ENCODE data around the gene PLPPR1. TPM values are rescaled to one million over a fixed set of nuclear protein-coding genes. Genes with fewer than 3 reads are reported as not detected.
"Not testable (repeated sequence)": the region's sequence is repeated elsewhere in the genome, so short reads cannot be mapped to it uniquely, and the experiment has no call there.

Gene PLPPR1
- total and polyA plus RNA-seq, 10 donors = not detected

DNA sequence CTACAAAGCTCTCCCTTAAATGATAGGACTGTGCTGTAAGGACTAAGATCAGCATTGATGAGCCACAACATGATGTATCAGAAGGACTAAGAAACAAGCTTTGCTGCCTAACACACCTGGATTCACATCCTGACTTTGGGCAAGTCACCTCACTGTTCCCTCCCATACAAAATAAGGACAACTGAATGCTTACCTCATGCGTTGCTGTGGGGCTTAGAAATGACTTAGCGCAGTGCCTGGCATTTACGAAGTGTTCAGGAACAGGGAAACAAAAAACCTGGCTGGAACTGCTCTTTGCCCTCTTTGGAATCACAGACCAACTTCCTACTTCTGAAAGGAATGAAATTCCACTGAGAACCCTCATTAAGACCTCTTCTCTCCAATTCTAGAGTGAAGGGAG lies 242.6 kb downstream of the PLPPR1 start:
- no peaks in the 10 kb centered on the region for H3K4me1 ChIP-seq
- no peak overlapping the region for H3K27ac ChIP-seq
- H3K36me3 ChIP-seq = no peaks in the 10 kb centered on the region
- no peak overlapping the region for H3K4me3 ChIP-seq
- WGBS, 5 donors = 75 to 90% (median 85%) methylated on average over 3 of the region's 3 CpGs
- H3K9me3 ChIP-seq = no peaks in the 10 kb centered on the region
- TF ChIP-seq, protein P1, sequence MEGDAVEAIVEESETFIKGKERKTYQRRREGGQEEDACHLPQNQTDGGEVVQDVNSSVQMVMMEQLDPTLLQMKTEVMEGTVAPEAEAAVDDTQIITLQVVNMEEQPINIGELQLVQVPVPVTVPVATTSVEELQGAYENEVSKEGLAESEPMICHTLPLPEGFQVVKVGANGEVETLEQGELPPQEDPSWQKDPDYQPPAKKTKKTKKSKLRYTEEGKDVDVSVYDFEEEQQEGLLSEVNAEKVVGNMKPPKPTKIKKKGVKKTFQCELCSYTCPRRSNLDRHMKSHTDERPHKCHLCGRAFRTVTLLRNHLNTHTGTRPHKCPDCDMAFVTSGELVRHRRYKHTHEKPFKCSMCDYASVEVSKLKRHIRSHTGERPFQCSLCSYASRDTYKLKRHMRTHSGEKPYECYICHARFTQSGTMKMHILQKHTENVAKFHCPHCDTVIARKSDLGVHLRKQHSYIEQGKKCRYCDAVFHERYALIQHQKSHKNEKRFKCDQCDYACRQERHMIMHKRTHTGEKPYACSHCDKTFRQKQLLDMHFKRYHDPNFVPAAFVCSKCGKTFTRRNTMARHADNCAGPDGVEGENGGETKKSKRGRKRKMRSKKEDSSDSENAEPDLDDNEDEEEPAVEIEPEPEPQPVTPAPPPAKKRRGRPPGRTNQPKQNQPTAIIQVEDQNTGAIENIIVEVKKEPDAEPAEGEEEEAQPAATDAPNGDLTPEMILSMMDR (IDR thresholded peaks at IDR 0.05 in 8 of 11, conservative IDR thresholded peaks at IDR 0.05 in 3 of 11) = no peak
- no peak for TF ChIP-seq POLR2A (IDR thresholded peaks at IDR 0.05)
- intact Hi-C loops (cut with DNase I; ENCODE audit: low total_unique reads) = no loop called here
- no peaks in the 10 kb centered on the region for H3K27me3 ChIP-seq (replicated peaks in 1 of 7)
- DNase-seq = no peak

DNA sequence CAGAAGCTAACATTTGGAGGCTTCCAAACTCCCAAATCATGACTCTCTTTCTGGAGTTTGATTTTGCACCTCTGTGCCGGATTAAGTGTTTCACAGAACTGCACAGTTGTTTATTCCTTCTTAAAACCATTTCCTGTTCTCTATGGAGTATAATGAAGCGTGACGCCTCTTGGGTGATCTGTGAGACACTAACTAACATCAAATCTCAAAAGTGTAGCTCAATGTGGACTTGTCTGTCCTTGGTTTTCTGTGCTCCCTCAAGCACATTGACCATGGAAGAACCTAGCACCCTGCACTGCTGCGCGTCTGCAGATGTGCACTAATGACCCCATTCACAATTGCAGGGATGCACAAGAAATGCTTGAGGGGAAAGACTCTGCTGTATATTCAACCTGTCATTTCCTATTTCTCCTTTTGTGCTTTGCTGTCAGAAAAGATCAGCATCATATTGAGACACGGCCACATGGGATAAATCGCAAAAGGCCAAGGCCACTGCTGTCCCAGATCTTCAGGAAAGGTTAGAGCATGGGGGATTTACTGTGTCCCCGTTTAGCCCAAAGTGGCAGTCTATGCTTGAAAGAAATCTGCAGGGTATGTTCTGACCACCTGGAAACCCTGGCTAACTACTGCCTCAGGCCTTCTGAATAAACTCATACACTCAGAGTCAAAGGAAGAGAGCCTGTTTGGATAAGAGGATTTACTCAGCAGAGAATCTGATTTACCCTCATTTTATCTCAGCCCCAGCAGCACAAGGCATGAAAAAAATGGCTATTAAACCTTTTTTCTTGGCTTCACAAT lies 246.6 kb downstream of the PLPPR1 start:
- peaks cover 0 to 7% (median 0%) of the 10 kb centered on the region in 8 donors for H3K9me3 ChIP-seq
- DNase-seq = no peak
- H3K27ac ChIP-seq = no peak overlapping the region
- no peak for TF ChIP-seq POLR2AphosphoS5 (IDR thresholded peaks at IDR 0.05)
- TF ChIP-seq, protein P1 (IDR thresholded peaks at IDR 0.05 in 8 of 11, conservative IDR thresholded peaks at IDR 0.05 in 3 of 11) = no peak
- TF ChIP-seq POLR2A (IDR thresholded peaks at IDR 0.05) = no peak
- peaks cover 0 to 12% (median 0%) of the 10 kb centered on the region in 7 donors for H3K27me3 ChIP-seq (replicated peaks in 1 of 7)
- intact Hi-C loops (cut with DNase I; ENCODE audit: low total_unique reads) = no loop called here
- WGBS, 5 donors = 64 to 79% (median 74%) methylated on average over 8 of the region's 8 CpGs
- H3K36me3 ChIP-seq = no peaks in the 10 kb centered on the region
- no peaks in the 10 kb centered on the region for H3K4me1 ChIP-seq
- H3K4me3 ChIP-seq = no peak overlapping the region

DNA sequence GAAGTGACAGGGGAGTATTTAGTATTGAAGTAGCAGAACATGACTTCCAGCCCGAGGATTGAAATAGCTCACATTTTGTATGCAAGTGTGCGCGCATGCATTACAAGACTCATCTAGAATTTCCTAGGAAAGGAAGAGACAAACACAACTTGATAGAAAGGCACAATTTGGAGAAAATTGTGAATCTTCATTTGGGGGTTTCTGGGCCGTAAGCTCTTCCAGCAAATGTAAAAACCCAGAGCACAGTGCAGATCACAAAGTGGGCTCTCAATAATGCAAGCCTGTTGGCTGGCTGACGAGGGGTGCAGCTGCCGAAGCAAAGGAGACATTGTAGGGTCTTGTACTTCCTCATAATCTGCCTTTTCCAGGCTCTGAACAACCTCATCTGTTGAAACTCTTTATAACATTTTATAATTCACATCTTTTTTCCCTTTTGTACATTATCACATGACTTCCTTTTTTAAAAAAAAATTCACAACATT lies 247.3 kb downstream of the PLPPR1 start:
- Histone ChIP-seq H3K4me3 (no peak overlapping the region), H3K4me1 (no peaks in the 10 kb centered on the region), H3K27me3 (replicated peaks in 1 of 7) (peaks cover 0 to 12% (median 0%) of the 10 kb centered on the region in 7 donors), H3K36me3 (no peaks in the 10 kb centered on the region), H3K27ac (no peak overlapping the region), H3K9me3 (peaks cover 0 to 7% (median 0%) of the 10 kb centered on the region in 8 donors)
- 78 to 88% (median 81%) methylated on average over 6 of the region's 6 CpGs for WGBS, 5 donors
- DNase-seq = no peak
- TF ChIP-seq, protein P1 (IDR thresholded peaks at IDR 0.05 in 8 of 11, conservative IDR thresholded peaks at IDR 0.05 in 3 of 11) = no peak
- no peak for TF ChIP-seq POLR2A (IDR thresholded peaks at IDR 0.05)
- TF ChIP-seq POLR2AphosphoS5 (IDR thresholded peaks at IDR 0.05) = no peak
- intact Hi-C loops (cut with DNase I; ENCODE audit: low total_unique reads) = no loop called here

DNA sequence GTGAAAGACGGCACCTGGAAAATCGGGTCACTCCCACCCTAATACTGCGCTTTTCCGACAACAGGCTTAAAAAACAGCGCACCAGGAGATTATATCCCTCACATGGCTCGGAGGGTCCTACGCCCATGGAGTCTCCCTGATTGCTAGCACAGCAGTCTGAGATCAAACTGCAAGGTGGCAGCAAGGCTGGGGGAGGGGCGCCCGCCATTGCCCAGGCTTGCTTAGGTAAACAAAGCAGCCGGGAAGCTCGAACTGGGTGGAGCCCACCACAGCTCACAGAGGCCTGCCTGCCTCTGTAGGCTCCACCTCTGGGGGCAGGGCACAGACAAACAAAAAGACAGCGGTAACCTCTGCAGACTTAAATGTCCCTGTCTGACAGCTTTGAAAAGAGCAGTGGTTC lies 262.5 kb downstream of the PLPPR1 start:
- H3K4me1 ChIP-seq; H3K9me3 ChIP-seq; intact Hi-C loops (cut with DNase I; ENCODE audit: low total_unique reads); DNase-seq; H3K27me3 ChIP-seq (replicated peaks in 1 of 7); H3K4me3 ChIP-seq; H3K36me3 ChIP-seq; H3K27ac ChIP-seq: not testable (repeated sequence)
- WGBS, 5 donors = 84 to 93% (median 90%) methylated on average over 10 to 12 of the region's 12 CpGs
